SIG-M5 (cell line): ENCODE measurements around the gene ACO2.
"Not testable (repeated sequence)": the region's sequence is repeated elsewhere in the genome, so short reads cannot be mapped to it uniquely, and the experiment has no call there.

ENCODE experiments used
- DNase-seq: peaks from one replicate; lab custom pipeline; 2025; lab: John Stamatoyannopoulos, UW

ACO2 gene

DNA sequence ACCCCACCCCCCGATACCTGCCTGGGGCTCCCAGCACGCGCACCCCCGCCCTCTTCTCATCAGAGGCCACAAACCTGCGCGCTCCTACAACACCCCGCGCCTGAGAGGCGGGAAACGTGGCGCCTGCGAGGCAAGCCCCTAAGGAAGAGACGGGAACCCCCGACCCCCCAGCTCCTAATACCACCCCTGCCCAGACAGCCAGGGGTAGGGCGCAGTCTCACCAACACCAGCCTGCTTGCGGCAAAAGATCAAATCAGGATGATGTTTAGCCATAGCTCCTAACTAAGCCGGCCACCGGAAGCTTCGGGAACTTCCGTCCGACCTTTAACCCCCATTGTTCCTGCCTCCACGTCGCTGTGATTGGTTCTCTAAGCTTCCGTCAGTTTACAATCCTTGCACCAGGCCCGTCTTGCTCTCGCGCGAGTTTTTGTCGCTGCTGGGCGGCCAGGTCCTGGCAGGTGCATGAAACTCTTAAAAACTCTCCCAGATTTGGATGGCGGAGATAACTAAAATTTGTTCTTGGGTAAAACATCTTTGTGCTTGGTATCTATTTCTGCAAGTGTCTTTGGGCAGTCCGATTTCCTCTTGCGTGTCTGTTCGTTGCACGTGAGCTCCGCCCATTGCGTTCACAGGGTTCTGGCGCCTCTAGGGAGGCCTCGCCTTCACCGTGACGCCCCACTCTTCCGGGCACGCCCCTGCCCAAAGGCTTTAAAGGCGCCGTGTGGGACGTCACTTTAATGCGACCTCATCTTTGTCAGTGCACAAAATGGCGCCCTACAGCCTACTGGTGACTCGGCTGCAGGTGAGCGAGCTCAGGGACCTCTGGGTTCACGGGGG, at the start of gene ACO2, which contains the start of gene PHF5A:
Gene ACO2 (plus strand): TSS at position 737 of the 837 bp plus-strand sequence. CDS start 30 bp downstream, at position 767.
Gene PHF5A (minus strand): TSS at position 312 of the 837 bp plus-strand sequence. CDS start 39 bp downstream, at position 273.
- peak; percentile 83 for DNase-seq

- DNase-seq, result no peak
Measured at GRCh38 chr22:41425660-41426365, 43.1 kb upstream of the ACO2 start.

DNA sequence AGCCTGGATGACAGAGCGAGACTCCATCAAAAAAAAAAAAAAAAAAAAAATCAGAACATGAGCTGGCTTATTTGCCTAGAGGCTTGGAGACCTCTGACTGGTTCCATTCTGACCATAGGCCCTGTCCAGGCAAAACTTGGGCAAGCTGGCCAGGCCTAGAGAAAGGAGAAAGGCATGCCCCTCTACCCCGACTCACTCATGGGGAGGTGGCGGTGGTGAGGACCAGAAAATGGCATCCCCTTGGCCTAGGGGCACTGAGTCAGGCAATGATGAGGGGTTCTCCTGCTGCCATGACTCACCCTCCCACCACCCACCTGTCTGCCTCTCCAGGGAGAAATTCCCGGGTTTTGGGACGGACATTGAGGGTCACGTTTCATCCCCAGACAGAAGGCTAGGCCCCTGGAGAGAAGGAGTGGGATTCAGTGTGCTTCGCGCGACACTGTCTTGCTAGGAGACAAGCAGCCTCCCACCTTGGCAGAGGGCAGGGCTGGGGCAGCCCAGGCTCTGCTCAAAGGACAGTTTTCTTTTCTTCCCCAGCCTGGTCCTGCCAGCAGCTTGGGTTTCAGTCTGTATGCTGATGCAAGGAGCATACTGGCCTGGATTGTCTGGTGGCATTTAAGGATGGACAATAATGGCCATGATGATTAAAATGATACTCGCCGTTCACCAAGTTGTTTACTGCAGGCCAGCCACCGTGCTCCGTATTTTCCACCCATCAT, 39.5 kb upstream of the ACO2 start:
- DNase-seq, result no peak

- no peak for DNase-seq
Measured at GRCh38 chr22:41429951-41430332, 39.0 kb upstream of the ACO2 start.

GRCh38 chr22:41431656-41432055, 37.3 kb upstream of the ACO2 start:
- DNase-seq, result no peak

GRCh38 chr22:41433480-41433879, 35.4 kb upstream of the ACO2 start:
- DNase-seq, result not testable (repeated sequence)

- not testable (repeated sequence) for DNase-seq
Measured at GRCh38 chr22:41434361-41435003, 34.4 kb upstream of the ACO2 start.

DNA sequence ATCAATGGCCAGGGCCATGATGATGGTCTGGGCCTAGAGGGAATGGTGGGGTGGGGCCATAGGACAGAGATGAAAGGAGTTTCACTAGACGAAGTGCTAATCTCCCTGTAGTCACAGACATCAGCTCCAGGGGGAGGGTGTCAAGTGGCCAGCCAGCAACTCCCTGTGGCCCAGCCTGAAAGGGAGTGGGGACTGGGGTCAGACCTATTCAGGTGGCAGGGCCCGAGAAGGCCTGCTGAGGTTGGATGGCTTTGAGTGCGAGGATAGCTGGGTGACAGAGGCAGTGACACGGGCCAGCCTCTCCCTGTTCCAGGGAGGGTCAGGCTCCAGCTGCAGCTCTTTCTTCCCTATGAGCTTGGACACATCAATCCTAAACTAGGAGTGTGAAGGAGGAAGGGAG, 33.4 kb upstream of the ACO2 start:
- DNase-seq, result no peak

DNA sequence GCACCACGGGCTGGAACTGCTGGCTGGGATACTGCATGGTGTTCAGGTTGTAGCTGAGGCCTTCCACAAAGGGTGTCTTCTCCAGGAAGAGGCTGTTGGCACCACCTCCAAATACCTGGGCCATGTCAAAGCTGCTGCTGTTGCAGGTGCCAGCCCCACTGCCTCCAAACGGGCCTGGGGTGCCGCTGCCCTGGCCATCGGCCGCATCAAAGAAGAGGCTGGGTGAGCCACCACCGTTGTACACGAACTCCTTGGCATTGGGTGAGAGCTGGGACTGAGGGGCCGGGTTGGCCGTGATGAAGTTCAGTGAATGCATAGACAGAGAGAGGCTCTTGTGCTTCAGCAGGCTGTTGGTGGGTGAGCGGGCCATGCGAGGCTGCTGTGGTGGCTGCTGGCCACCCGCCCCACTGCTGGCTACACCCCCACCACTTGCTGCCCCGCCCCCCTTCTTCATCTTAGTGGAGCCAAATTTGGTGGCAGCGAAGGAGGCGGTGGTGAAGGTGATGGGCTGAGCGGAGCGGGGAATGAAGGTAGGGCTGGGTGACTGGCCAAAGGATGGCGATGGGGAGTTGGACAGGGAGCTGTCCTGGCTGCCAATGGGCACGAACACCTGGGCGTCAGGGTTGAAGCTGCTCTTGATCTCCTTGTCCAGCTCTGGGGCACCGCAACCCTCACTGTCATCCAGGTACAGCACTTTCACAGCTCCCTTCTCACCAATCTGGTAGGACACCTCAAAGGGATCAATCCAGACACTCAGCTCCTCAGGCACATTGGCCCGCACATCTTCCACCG, 32.4 kb upstream of the ACO2 start:
- DNase-seq, result no peak

- DNase-seq, result no peak
Measured at GRCh38 chr22:41437198-41437597, 31.7 kb upstream of the ACO2 start.

DNA sequence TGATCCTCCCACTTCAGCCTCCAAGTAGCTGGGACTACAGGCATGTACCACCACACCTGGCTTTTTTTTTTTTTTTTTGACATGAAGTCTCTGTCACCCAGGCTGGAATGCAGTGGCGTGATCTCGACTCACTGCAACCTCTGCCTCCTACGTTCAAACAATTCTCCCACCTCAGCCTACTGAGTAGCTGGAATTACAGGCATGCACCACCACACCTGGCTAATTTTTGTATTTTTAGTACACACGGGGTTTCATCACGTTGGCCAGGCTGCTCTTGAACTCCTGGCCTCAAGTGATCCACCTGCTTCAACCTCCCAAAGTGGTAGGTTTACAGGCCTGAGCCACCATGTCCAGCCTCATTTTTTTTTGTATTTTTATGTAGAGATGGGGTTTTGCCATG, 28.4 kb upstream of the ACO2 start:
- not testable (repeated sequence) for DNase-seq

DNA sequence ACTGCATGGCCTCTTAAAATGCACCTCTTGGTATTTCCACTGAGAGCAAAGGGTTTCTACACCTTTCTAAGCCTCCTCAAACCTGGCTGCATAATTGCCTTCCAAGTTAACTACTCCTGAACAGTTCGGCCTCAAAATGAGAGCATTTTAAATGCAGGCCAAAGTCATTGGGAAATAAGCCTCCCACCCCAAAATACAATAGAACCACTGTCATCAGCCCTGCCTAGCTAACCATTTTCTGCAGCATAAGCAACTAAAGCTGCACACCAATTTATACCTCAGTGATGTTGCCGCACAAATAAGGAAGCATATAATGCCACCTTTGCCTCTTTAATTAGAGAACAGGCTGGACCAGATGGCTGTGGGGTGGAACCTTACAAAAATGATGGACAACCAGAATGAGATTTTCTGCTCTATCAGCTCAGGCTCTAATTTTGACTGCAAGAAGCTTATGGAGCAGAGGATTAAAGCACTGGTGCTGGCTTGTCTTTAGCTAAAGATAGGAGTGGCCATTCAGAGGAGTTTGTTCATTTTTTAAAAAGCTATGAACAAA, 26.6 kb upstream of the ACO2 start:
- no peak for DNase-seq

DNA sequence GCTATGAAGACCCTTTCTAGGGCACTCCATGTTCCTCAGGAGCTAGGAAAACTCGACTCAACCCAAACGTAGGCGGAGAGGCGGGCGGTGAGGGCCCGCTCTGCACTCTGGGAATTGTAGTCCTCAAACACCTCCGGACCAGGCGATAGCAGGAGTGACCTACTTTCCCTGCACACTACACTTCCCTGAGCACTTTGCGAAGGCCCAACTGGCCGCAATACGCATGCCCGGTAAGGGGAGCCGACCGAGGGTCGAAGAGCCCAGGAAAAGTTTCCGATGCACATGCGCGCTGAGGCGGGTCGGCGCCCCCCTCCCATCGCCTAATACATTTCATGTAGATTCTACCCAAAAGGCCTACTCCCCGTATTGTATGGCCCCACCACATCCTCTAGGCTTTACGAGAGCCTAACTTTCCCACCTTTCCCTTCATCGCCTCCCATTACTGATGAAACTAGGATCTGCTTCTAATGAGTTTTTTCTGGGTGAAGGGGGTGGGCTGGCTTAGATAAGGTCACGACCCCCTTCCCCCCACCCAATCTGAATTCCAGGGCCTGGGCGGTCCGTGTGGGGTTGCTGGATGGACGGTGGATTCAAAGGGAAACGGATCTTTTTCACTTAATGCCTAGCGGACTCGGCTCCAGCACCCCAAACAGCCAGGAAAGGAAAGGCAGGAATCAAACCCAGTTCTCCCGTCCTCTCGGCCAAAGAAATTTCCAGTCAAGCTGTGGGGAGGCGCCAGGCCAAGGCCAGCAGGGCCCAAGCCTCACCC, 24.4 kb upstream of the ACO2 start:
- peak; percentile 70 for DNase-seq

GRCh38 chr22:41445129-41446056, 23.5 kb upstream of the ACO2 start:
- no peak for DNase-seq

DNA sequence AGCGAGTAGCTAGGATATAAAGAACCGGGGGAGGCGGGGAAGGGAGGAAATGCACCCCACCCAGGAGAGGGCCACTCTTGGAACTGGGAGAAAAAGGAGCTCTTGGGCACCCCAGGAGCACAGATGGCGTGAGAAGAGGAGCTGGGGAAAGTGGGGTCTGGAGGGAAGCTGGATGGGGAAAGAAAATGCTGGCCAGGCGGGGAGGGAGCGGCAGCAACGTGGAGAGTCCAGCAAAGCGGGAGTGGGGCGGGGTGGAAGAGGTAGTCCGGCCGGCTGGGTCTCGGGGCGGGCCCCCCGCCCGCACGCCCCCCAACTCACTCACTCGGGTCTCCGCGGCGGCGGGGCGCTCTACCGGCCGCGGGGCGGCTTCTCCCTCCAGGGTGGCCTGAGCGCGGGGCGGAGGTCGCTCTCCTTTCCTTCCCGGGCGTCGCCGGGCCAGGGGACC, 22.8 kb upstream of the ACO2 start:
- no peak for DNase-seq

- DNase-seq, result peak; percentile 32
Measured at GRCh38 chr22:41446639-41447434, 22.1 kb upstream of the ACO2 start, which contains the start of gene TOB2. Gene TOB2, minus strand, starts transcription at chr22:41446801. Its CDS starts 9,456 bp downstream, at chr22:41437345.

DNA sequence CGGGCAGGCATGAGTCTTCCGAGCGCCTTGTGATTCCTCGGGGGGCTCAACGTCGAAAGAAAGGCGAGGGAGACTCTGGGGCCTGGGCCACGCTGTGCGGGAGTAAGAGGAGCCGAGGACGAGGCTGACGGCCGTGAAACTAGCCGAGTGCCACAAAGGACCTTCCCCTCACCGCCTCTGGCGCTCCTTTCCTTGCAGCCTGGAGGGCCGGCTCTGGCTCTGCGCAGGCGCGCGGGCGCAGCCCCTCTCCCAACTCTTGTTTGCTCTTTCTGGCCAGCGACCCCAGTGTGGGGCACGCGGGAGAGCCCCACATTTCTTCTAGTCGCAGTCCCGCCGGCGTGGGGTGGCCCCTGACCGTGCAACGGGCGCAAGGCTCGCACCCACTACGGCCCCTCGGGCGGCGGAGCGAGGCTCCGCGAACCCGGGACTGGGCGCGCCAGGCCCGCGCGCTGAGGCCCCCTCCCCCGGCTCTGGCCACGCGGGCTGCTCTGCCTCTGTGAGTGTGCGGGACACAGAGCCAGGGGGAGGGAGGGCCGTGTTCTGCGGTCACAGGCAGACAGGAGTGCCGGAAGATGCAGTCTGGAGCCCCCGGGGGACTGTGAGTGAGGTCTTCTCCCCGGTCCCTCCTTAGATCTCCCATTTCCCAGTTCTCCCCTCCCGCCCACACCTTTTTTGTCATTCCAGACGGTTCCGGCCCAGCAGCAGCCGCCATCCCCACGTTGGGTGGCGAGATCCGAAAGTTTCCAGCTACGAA, 21.3 kb upstream of the ACO2 start:
- no peak for DNase-seq
